ENCODE results near the gene ADGRG3.

- TF ChIP-seq CTCF (IDR thresholded peaks at IDR 0.05): no peak
- TF ChIP-seq ZFX (IDR thresholded peaks at IDR 0.05; ENCODE audit: borderline replicate concordance): no peak
These were observed 29.7 kb upstream of the ADGRG3 start for GRCh38 chr16:57638381-57638780.
